Activated T-helper 9 cell treated with anti-CD3 and anti-CD28 coated beads, Interleukin-2, amount 50 U/mL, for 16 hours (primary cell): Measurements from ENCODE around the gene DVL1.

Experiments used
- DNase-seq: peaks from one replicate; pipeline ENCODE4 v3.0.0-alpha.2; 2020; ENCODE audit warnings: low read depth

Gene DVL1

DNA sequence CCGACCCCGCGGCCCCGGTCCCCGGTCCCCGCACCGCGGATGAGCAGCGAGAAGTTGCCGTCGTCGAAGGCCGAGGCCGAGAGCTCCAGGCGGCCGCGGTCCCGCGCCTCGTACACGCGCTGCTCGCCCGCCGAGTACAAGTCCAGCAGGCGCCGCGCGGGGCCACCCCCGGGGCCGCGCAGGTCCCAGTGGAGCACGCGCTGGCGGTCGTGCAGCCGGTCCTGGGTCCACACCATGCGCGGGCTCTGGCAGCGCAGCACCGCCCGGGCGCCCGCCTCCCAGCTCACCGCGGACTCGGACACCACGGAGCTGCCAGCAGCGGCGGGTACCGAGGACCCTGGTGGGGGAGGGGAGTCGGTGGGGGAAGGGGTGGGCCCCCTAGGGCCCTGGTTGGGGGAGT lies 6.2 kb upstream of the DVL1 start:
- DNase-seq: no peak

DNA sequence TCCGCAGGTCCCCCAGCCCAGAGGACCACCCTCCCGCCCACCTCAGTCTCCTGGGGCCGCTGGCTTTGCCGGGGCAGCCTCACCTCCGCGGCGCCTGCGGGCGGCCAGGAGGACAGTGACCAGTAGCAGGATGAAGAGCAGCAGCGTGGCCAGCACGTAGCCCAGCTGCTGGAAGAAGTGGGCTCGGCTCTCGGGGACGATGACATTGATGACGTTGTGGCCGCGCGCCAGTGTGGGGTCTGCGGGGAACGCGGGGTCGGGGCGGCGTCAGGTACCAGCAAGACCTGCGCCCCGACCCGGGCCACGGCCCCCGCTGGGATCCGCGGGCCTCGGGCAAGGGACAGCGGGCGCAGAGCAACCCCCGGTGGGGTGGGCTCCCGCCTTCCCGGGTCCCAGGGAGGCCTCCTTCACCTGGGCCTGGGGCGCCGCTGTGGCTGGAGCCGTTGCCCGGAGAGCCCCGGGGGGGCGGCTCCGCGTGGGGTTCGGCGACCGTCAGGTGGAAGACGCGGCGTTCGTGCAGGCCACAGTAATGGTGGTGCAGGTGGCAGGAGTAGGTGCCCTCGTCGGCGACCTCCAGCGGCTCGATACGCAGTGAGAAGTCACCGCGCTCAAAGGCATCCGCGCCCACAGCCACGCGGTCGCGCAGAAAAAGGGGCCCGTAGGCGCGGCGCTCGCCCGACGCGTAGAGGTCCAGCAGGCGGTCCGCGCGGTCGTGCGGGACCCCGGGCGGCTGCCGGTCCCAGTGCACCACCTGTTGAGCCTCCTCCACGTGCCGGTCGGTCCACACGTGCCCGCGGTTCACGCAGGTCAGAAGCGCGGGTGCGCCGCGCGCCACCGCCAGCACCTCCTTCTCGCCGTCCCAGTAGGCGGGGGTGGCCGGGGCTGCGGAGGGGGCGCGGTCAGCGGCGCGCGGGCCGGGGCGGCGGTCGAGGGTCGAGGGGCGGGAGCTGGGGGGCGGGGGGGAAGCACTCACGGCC lies 5.3 kb upstream of the DVL1 start:
- DNase-seq: no peak

DNA sequence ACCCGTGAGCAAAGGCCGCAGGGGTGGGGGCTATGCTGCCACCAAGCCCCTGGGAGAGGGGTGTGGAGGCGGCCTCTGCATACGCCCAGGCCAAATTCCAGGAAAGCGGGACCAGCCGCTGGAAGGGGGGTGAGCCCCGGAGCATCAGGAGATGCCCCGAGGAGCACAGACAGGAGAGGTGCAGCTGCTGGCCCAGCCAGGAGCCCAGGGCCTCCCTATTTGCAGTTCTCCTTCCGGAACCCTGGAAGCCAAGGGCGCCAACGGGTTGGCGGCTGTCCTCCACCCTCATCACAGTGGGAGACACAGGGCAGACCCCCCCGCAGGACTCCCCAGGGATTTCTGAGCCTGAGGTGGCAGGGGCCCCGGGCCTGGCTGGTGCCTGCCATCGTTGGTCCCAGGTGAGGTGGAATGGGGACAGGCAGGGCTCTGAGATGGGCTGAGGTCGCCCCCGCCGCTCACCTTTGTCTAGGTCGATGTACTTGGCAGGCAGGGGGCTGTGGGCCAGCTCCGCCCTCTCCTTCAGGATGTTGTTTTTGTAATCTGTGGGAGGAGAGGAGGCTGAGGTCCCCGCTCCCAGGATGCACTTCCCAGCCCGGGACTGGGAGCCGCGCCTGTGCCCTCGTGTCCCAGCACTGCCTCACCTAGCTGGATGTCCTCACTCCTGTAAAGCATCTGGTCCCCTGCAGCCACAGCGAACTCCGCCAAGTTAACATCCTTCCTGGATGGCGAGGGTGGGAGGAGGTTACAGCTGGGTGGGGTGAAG lies 4.4 kb upstream of the DVL1 start:
- DNase-seq: no peak

DNA sequence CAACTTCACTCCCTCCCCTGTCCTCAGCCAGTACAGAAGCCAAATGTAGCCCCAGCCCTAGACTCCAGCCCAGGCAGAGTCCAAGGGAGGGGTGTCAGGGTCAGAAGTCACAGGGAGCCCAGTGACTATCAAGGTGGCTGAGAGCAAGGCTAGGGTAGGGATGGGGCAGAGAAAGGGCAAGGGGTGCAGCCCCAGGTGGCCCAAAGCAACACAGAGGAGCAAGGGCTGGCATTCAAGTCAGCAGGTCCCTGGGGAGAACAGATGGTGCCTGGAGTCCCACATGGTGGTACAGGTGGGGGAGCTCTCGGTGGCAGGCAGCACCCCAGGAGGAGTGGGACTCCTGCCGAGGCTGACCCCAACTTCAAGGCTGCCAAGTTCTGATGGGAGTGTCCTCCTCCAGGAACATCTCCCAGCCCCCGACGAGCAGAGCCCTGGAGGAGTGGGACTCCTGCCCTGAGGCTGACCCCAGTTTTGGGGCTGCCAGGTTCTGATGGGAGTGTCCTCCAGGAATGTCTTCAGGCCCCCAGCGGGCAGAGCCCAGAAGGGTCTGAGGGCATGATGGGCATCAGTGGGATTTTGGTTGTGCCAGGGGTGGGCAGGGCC lies 3.7 kb upstream of the DVL1 start:
- no peak for DNase-seq

DNA sequence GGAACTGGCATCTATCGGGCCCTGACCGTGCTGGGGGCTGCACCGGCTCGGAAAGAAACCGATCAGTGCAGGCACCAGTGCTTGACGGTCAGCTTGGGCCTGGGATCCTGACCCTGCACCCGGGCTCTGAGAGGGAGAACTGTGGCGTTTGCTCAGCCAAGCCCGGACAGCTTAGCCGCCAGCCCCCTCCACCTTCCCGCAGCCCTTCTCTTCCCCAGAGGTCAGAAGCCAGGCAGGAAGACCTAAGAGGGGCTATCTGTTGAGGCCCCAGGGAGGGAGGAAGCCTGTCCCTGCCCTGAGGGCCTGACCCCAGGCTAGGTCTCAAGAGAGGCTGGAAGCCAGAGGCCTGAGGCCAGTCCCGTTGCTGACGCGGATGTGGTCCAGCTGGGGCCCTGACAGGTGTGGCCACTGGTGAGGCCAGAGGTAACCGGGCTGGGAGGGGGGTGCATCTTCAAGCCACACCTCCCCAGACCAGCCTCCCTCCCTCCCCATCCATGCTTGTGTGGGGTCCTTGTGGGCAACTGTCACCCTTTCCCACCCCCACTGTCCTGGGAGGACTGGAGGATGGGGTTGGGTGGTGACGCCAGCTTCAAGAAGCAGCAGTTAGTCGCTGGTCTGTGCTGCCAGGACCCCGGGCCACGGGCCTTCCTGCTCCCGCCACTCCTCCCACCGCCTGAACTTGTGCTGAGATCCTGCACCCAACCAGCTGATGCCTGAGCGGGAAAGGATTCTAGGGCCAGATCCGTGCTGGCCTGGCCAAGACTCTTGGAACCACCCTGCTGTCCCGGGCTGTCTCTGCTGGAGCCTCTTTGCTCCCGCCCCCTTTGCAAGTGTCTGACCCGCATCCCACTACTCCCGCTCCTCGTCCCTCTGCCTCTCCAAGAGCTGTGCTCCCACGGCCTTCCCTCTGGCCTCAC lies 2.6 kb upstream of the DVL1 start:
- no peak for DNase-seq

DNA sequence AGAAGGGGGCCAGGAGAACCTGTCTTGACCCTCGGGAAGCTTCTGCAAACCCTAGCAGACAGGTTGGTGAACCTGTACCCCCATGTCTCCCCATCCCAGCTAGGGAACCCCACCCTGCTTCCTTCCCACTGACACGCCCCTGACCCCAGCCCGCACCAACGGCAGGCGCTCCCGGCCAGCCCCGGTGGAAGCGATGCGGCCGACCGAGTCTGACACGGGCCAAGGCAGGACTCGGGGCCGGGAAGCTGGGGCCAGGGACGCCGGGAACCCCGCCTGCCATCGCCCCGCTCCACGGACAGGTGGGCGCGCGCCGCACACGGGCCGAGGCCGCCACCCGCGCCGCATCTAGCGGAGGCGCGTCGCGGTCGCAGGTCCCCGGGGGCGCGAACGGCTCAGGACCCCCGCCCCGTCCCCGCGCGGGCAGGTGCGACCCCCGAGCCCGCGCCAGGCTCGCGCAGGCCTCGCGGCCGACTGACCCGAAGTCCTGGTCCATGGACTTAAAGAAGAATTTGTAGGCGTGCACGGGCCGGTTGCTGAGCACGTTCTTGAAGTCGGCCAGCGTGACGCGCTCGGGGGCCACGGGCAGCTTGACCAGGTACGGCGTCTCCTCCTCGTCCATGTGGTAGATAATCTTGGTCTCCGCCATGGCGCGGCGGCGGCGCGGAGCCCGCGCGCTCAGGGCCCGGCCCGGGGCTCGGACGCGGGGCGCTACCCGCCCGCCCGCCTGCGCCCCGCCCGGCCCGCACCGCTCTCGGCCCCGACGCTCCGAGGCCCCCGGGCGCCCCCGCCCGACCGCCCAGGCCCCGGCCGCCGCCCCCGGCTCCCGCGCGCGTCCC lies 580 bp downstream of the DVL1 start:
- DNase-seq: no peak

DNA sequence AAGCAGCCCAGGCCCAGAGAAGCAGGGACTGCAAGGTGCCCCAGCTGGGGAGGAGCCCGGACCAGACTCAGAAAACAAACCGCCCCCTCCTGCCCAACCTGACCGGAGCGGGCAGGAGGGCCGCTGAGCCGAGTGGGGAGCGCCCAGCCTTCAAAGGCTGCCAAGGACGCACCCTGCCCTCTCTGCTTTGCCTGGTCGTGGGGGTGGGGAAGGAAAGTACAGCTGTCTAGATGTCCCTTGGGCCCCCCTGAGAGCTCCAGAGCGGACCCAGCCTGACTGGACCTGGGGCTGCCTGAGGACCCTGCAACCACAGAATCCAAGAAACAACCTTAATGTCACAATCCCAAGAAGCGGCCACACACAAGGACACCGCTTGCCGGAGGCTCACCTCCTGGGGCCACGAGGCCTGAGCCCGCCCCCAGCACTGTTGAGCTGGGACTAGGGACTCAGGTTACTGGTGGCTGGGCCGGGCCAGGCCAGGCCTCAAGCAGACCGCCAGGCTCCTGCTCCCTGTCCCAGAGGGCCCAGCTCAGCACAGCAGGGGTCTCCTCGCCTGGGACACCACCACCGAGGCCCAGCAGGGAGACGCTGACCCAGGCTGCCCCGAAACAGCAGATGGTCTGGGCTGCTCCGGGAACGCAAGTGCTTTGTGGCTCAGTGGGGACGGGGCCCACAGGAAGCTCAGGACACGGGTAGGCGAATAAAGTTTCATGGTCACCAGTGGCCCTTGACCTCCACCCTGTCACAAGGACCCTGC lies 1.4 kb downstream of the DVL1 start:
- no peak for DNase-seq

DNA sequence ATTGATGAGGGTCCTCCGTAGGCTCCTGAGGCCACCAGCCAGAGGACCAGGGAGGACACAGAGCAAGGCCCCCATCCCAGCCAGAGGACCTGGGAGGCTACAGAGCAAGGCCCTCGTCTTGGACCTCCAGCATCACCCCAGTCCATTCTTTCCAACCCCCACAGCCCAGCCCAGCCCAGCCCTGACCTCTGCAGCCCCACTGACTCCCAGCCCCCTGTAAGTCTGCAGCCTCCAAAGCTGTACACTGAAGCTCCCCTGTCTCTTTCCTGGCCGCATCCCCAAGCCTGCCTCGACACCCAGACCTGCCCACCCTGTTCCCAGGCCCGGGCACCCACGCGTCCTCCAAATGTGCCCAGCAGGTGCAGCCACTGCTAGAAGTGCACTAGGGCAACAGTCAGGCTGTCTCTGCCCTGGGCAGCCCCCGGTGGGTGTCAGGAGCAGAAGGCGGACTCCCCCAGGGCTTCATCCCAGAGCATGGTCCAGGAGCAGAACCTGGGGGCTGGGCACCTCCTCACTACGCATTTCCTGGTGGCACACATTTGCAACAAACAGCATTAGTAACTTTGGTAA lies 2.1 kb downstream of the DVL1 start:
- DNase-seq: no peak

DNA sequence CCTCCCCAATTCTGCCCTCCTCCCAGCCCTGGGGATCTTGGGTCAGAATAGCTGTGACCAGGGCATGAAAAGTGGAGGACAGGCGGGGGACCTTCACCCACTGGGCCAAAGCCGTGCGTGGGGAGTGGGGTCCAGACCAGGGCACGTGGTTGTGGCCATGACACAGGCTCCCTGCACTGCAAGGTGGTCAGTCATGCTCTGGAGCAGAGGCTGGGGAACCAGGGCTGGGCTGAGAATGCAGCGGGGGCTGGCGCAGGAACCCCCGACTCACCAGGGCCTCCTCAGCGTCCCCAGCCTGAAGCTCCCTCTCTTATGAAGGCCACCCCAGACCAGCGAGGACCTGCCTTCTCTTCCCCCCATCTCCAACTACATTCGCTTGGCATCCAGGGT lies 2.7 kb downstream of the DVL1 start:
- no peak for DNase-seq

DNA sequence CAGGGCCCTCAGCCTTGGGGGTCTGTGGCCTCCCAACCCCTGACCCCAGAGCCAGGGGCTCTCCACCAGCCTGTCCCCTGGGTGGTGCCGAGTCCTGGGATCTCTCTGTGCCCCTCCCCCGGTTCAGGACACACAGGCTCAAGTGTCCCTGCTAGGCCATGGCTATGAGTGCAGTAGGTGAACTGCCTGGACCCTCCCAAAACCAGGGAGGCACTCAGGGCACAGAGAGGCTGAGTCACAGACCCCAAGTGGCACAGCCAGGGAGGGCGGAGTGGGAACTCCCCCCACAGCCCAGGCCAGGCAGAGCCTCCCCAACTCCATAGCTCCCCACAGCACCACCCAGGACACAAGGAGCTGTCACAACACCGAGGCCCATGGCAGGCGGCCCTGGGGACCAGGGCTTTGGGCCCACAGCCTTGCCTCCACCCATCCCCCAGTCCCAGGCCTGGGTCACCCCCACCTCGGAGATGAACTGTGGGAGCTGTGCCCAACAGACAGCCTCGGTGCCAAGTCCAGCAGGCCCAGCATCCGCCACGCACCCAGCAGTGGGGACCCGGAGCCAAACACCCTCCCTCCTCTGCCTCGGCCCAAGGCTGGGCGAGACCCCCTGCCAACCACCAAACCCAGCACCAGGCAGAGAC lies 3.2 kb downstream of the DVL1 start:
- DNase-seq: no peak

DNA sequence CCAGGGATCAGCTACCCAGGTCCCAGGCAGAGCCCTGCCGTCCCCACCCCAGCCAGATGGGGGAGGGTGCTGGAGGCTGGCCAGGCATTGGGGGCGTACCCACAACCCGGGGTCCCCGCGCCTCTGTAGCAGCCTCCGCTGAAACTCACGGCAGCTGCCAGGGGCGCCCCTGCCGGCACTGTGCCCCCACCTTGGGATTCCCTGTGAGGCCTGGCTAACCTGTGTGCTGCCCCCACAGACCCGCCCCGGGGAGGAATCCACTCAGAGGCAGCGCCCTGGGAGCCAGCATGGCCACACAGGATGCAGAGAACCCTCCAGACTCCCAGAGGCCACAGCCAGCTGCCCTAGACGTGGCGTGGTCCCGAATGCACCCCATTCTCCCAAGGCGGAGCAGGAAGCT lies 3.8 kb downstream of the DVL1 start:
- DNase-seq: no peak

DNA sequence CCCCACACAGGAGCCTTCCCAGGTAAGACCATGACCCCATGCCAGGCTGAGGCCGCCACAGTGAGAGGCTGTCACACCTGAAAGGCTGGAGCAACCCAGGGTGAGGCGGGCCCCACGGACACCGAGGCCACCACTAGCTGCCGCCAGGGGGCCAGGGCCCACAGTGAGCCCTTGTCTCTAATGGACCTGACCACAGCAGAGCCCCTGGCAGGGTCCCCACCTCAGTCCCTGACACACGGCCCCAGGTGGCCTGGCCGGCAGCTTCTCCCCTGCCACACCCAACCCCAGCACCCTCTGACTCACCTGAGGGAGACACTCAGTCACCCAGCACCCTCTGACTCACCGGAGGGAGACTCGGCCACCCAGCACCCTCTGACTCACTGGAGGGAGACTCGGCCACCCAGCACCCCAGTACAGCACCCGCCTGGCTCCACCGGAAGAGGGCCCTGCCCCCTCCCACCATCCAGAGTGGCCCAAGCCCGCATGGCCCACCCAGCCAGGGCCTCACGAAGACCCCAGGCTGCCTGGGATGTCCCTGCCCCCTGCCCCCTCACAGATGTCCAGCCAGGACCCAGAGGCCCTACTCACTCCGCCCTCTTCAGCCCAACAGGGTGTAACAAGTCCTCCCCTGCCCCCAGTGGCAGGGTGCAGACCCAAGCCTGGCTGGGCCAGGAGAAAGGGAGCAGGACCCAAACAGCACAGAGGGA lies 4.4 kb downstream of the DVL1 start:
- DNase-seq: peak; percentile 43

DNA sequence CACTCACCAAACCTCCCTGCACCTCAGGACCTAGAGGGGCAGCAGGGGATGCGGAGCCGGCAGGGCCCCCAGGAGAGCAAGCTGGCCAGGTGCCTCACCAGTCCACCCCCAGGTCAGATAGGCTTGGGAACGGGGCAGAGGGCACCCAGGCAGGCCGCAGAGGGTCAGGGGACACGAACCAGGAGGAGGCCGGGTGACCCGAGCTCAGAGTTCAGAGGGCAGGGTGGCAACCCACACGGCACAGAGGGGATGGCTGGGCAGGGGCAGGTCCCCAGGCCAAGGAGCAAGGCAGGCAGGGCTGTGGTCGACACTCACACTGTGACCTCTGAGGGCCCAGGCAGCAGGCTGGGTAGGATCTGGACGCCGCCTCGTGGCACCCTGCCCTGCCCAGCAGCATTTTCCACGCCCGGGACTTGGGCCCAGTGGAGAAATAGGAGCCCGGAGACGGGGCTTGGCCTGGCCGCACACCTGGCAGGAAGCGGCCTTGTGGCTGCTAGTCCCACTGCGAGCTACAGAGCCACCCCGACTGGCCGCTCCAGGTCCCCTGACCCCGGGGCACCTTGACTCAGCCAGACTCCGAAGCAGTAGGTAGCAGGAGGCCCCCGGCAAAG lies 5.3 kb downstream of the DVL1 start:
- DNase-seq: no peak

DNA sequence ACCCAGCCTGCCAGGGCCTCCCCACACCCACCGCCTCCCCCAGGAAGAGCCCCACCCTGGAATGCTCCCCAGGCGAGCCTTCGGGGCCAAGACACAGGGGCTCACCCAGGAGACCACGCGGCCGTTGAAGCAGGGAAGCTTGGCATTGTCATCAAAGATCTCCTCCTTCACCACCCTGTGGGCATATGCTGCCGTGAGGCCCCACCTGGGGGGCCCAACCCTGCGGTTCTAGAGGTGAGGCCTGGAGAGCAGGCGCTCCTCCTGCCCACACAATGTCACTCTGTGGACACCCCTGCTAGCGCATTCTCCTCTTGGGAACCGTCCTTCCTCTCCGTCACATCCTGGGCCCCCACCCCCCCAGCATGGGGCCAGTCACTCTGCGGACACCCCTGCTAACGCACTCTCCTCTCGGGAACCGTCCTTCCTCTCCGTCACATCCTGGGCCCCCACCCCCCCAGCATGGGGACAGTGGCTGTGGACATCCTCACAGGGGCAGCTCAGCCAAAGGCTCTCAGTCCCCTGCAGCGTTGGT lies 6.6 kb downstream of the DVL1 start:
- no peak for DNase-seq

DNA sequence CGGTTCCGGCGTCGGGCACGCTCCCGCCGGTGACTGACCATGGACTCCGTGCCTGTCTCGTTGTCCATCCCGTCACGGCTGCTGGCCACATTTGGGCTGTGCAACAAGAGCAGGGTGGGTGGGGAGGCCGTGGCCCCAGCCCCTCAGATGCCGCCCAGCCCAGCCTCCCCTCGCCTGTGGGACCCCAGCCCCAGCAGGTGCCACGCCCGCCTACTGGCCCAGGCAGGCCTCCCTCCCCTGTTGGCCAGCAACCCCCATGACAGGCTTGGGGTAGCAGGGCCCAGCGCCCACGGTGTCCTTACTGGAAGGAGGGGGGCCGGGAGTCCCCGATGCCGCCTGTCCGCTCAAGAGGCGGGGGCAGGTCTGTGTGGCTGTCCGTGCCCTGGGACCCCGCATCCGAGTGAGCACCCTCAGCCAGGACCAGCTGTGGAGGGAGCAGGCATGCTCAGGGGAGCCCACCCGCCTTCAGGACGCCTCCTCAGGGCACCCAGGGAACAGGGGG lies 7.1 kb downstream of the DVL1 start:
- DNase-seq: no peak

DNA sequence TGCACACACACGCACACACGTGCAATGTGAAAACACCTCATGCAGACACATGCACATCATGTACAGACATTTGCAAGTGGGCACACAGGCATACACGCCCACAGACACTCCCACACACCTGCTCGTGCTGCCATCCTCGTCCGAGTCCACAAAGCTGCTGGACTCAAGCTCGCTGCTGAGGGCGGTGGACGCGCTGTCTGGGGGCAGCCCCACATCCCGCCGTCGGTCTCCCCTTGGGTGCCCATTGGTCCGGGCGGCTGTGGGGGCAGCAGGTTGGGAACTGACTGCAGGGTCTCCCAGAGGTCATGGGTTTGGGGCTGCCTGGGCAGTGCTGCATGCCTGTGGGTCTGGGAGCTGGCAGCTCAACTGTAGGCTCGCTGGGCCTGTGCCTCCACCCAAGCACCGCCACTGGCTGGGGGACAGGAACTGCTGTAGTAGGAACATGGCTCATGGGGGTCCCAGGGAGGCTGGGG lies 7.6 kb downstream of the DVL1 start:
- no peak for DNase-seq

DNA sequence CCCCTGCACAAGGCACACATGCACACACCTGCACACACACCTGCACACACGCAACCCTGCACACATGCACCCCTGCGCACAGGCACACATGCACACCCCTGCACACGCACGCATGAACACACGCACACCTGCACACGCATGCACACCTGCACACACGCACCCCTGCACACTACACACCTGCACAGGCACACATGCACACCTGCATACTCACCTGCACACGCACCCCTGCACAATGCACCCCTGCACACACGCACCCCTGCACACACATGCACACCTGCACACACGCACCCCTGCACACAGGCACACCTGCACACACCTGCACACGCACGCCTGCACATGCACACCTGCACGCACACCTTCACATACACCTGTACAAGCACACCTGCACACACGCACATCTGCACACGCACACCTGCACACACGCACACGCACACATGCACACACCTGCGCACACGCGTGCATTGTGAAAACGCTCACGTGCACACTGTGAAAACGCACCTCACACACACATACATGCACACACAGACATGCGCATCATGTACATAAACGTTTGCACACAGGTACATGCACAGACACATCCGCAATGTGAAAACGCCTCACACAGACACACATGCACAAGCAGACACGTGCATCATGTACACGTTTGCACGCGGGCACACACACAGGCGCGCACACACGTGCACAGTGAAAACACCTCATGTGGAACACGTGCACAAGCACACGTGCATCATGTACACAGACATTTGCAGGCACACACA lies 8.2 kb downstream of the DVL1 start:
- no peak for DNase-seq
